Hippocampal formation (tissue), 2 donors: ENCODE measurements around the gene ACSM3.
A peak's percentile ranks its signal among the peaks of the same experiment; 100 is the strongest.
"Not testable (repeated sequence)": the region's sequence is repeated elsewhere in the genome, so short reads cannot be mapped to it uniquely, and the experiment has no call there.

ENCODE experiments used
- DNase-seq, 2 donors: peaks; one replicate each; lab custom pipeline; 2025; lab: John Stamatoyannopoulos, UW

ACSM3 gene

DNA sequence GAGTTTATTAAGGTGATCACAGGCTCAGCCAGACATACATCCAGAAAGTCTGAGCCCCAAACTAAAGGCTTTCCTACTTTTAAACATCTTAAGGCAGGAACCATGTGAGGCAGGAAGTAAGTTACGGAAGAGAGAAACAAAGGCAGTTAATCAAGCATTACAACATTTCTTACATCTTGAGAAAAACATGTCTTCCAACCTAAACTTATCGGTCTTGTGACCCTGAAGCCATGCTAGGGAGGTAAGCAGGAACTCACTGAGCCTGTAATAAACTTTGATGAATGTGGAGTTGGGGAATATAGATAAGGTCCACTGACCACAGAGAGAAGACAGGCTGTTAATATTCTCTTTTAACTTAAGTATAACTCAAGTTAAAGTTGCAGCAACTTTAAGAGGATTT, 3.5 kb upstream of the ACSM3 start:
- DNase-seq, result no peak

GRCh38 chr16:20761175-20761574, 2.6 kb upstream of the ACSM3 start:
- no peak for DNase-seq

DNA sequence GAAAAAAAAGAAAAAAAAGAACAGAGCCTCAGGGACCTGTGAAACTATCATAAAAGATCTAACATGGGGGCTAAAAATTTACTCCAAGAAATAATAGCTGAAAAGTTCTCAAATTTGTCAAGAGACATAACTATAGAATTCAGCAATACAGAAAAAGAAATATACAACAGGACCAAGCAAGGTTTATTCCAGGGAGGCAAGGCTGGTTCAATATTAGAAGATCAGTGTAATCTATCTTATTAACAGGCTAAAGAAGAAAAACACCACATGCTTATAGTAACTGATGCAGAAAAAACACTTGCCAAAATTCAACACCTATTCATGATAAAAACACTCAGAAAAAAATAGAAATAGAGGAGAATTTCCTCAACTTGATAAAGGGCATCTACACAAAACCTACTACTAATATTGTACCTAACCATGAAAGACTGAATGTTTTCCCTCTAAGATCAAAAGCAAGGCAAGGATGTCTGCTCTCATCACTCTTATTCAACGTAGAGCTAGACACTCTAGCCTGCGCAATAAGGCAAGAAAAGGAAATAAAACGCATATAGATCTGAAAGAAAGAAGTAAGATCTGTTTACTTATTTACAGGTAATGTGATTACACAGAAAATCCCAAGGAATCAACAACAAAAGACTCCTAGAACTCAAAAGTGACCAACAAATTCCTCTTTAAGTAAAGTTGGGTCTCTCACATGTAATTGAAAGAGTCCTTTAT, 1.2 kb upstream of the ACSM3 start:
- DNase-seq, result no peak

DNA sequence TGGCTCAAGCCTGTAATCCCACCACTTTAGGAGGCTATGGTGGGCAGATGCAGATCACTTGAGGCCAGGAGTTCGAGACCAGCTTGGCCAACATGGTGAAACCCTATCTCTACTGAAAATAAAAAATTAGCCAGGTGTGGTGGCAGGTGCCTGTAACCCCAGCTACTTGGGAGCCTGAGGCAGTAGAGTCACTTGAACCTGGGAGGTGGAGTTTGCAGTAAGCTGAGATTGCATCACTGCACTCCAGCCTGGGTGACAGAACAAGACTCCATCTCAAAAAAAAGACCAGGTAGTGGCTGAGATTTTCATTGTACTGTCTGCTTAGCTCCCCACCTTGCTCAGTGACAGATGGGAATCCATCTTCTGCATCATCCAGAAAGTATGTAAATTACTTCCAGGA, 634 bp downstream of the ACSM3 start:
- not testable (repeated sequence) for DNase-seq

DNA sequence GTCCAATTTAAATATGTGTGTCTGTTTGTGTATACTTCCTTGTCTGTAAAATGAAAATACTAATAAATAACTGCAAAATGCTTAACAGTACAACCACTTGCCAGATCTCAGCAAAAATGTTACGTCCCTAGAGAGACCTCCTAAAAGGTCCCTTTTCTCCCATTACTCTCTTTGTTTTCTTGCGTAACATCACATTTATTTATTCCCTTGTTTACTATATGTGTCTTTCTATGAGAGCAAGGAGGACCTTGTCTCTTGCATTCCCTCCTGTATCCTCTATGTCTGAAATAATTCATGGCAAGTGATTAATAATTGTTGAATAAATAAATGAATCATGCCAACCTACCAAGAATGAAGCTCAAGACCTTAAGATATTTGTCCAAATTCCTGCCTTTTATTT, 1.9 kb downstream of the ACSM3 start:
- DNase-seq, result no peak

DNA sequence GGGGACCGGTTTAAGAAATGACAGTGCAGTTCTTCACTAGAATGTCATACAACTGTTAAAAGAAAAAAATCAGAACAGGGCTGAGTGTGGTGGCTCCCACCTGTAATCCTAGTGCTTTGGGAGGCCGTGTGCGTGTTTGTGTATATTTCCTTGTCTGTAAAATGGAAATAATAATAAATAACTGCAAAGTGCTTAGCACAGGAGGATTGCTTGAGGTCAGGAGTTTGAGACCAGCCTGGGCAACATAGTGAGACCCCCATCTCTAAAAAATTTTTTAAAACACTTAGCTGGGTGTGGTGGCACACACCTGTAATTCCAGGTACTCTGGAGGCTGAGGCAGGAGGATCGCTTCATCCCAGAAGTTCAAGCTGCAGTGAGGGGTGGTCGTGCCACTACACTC, 2.5 kb downstream of the ACSM3 start:
- no peak for DNase-seq

GRCh38 chr16:20767577-20767976, 3.8 kb downstream of the ACSM3 start:
- DNase-seq, result no peak

DNA sequence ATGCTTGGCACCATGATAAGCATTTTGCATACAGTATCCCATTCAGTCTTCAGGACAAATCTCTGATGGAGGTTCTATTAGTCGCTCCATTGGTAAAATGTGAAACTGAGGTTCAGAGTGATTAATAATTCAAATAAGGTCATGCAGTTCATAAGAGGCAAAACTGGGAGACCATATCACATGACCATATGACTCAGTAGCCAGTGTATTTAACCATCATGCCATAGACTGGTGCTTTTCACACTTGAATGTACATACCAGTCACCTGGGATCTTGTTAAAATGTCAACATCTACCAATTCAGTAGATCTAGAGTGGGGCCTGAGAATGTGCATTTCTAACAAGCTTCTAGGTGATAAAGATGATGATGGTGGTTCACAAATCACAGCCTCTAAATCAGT, 4.3 kb downstream of the ACSM3 start:
- DNase-seq, result no peak

DNA sequence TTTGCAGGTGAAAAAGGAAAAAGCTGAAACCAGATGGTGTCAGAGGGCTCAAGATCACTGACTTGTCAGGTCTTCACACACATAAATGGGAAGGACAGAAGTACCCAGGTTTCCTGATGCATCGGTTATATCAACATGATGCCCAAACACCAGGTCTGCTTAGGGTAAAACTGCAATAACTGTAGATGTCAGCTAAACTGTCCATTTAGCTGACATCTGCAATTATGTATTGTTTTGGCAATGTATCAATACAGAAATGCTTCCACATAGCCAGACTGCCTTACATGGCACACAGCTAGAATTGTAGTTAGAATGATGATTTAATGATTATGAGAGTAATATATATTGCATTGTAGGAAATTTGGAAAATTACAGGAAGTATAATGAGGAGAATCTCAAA, 5.0 kb downstream of the ACSM3 start:
- no peak for DNase-seq

- DNase-seq, result no peak
Measured at GRCh38 chr16:20773679-20774078, 9.9 kb downstream of the ACSM3 start.

- peak in 1 of 2 donors; percentile 1 for DNase-seq
Measured at GRCh38 chr16:20774703-20775362, 11.0 kb downstream of the ACSM3 start.

GRCh38 chr16:20781697-20782096, 17.9 kb downstream of the ACSM3 start:
- DNase-seq, result no peak

GRCh38 chr16:20782470-20782869, 18.7 kb downstream of the ACSM3 start:
- DNase-seq, result no peak

DNA sequence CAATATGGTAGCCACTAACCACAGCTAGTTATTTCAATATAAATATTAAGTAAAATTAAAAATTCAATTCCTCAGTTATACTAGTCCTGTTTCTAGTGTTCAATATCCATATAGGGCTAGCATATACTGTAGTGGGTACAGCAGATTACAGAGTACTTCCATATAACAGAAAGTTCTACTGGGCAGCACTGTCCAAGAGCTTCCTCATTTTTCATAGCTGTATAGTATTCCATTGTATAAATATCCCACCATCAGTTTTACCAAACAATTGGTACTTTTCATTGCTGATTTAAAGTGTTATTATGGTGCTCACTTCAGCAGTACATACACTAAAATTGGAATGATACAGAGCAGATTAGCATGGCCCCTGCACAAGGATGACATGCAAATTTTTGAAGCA, 20.4 kb downstream of the ACSM3 start:
- no peak for DNase-seq

GRCh38 chr16:20789130-20789529, 25.3 kb downstream of the ACSM3 start:
- no peak for DNase-seq

- no peak for DNase-seq
Measured at GRCh38 chr16:20791923-20792612, 28.3 kb downstream of the ACSM3 start.

DNA sequence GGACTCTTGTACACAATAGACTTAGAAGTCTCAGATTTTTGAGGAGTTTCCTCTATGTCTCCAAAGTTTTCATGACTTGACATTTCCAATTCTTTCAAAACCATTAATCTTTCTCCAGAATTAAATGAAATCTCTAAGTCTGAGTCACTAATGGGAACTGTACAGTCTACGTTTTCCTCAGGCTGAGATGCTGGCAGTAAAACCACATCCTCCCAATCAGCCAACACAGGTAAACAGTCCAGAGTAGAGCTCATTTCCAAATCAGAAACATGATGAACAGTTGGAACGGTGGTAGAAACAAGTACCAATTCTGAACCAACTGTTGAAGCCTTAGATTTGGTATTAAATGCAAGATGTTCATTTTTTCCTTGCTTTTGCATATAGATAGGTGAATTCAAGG, 34.5 kb downstream of the ACSM3 start:
- no peak for DNase-seq

- peak in 1 of 2 donors; percentile 32 for DNase-seq
Measured at GRCh38 chr16:20799599-20799998, 35.8 kb downstream of the ACSM3 start.

DNA sequence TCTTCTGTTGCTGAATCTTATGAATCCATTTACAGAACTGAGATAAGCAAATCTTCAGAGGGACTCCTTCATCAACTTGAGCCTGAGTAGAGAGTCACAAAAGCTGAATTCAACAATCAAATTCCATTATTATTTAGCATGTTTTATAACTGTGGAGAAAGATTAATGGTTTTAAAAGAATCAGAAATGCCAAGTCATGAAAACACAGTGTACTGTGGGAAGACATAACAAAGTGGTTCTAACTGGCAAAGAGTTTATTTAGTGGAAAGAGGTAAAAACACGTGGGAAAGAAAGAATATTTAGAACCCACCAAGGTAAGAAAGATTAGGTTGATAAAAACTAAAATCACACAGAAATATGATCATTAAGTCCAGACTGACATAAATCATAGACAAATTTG, 37.5 kb downstream of the ACSM3 start:
- no peak for DNase-seq

DNA sequence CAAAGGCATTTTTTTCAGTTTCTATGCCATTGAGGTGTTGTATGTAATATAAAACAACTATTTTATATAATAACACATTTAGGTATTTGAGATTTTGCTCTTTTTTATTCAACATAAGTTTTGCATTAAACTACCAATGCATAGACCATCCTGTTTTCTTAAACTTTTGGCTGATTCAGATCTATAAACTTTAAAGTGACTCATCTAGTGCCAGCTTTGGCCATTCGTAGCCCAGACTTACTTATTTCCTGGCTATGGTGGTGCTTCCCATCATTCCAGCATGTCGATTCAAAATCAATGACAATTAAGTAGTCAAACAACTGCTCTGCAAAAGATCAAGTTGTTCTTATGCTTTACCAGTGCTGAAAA, 39.4 kb downstream of the ACSM3 start:
- DNase-seq, result no peak

DNA sequence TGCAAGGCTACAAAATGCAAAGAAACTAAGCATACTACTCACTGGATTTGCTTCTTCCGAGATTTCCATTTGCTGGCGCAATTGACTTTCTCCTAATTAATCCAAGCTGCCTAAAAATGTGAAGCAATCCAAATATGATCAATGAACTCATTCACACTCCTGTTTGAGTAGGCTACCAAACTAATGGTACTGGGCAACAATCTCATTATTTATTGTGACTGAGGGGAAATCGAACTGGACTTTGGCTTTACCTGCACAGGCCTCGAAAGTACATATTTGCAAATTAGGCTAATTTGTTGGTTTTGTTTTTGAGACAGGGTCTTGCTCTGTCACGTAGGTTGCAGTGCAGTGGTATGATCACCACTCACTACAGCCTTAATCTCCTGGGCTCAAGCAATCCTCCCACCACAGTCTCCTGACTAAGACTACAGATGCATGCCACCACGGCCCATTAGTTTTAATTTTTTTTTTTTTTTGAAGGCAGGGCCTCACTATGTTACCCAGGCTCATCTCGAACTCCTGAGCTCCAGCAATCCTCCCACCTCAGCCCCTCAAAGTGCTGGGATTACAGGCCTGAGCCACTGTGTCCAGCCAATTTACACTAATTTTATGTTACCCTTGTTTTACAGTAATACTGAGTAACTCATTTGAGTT, 39.9 kb downstream of the ACSM3 start:
- DNase-seq, result no peak

GRCh38 chr16:20805684-20806167, 41.9 kb downstream of the ACSM3 start:
- not testable (repeated sequence) for DNase-seq
